ENCODE results near the gene ACY1.
"Not testable (repeated sequence)": the region's sequence is repeated elsewhere in the genome, so short reads cannot be mapped to it uniquely, and the experiment has no call there.

The ACY1 gene

GRCh38 chr3:51986010-51986947, 2.9 kb downstream of the ACY1 start:
- no peak for DNase-seq

- DNase-seq = no peak
These were observed 4.2 kb downstream of the ACY1 start for GRCh38 chr3:51987568-51987967.

DNA sequence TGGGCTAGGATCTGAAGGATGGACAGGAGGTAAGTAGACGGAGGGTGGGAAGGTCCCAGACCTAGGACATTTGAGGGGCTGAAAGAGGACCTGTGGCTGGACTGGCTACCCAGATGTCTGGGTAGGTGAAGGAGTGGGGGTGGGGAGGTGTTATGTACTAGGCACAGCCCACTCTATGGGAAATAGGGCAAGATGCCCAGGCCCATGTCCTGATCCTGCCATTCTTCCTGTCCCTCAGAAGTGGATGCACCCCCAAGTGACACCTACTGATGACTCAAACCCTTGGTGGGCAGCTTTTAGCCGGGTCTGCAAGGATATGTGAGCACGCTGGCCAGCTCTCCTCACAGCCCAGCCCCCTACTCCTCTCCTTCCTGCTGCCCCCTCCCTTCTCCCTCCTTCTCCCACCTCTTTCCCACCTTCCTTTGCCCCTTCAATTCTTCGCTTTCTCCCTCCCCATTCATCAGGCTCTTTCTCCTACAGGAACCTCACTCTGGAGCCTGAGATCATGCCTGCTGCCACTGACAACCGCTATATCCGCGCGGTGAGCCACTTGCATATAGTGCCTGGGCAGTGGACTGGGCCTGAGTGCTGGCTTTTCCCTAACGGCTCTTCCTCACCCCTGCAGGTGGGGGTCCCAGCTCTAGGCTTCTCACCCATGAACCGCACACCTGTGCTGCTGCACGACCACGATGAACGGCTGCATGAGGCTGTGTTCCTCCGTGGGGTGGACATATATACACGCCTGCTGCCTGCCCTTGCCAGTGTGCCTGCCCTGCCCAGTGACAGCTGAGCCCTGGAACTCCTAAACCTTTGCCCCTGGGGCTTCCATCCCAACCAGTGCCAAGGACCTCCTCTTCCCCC, 5.2 kb downstream of the ACY1 start:
- DNase-seq = no peak

- DNase-seq = not testable (repeated sequence)
These were observed 7.2 kb downstream of the ACY1 start for GRCh38 chr3:51990501-51990971.

- DNase-seq = no peak
These were observed 8.8 kb downstream of the ACY1 start for GRCh38 chr3:51992017-51992682.

DNA sequence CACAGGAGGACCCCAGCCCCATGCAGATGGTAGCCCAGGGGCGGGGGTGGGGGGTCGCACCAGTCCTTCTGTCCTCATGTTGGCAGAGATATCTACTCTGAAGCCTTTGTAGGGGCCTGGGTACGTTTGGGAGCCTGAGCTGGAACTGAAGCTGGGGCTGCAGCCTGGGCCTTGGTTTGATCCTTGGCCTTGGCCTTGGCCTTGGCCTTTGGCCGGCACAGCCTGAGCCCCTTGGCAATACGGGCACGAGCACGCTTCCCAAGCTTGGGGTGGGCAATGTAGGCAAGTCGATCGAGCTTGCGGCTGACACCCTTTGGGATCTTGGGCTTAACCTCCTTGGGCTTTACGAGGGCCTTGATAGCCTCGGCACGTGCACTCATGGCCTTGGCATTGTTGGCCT, 10.3 kb downstream of the ACY1 start:
- not testable (repeated sequence) for DNase-seq

DNA sequence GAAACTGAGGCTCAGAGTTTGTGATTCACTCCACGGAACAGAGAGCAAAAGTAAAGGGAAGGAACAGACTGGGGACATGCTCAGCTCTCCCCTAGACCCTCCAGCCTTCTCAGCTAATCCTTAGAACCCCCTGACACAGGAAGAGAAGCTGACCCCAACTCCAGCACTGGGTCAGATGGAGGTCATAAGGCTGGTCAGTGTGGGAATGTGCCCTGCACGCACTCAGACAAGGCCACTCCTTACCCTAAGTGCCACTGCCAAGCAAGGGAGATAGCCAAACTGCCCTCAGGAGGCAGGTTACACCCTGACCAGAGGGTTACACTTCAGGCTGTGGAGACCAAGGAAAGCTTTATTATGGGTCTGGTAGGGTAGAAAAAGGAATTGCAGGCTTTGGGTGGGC, 11.2 kb downstream of the ACY1 start:
- no peak for DNase-seq

DNA sequence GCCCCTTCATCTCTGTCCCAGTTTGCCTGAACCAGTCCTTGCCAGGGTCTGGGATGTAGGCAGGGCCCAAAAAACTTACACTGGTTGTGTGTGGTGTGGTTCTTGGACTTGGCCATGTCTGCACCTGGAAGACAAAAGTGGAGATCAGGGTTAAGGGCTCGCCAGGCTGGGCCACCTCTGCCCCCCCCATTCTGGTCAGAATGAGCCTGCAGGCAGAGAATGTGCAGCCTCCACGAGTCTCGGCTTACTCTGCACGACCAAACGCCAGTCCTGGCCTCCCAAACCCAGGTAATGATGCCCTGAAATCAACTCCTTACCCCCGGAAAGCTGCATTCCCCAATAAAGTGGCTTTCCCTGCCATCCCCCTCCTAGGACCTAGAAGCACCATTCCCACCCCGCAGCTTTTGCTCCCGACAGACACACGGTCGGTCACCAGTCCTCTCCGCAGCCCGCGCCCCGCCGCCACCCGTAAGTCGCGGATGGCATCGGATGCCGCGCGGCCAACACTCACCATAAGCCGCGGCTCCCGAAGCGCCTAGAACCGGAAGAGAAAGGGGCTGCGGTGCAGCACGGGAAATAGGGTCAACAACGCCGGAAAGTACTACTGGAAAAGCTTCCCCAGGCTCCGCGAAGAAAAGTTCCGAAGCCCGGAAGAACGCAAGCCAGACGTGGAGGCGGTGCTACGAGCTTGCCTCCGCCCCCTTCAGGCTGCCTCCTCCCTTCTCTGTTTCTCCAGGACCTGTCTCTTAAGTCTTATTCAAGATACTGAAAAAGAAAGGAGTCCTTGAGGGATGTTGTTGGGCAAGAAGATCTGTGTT, 12.2 kb downstream of the ACY1 start, which contains the start of gene RPL29:
Gene RPL29 (minus strand): TSS at position 550 of the 818 bp plus-strand sequence. CDS start 434 bp downstream, at position 116.
- peak; percentile 95 for DNase-seq

- DNase-seq = no peak
These were observed 13.8 kb downstream of the ACY1 start for GRCh38 chr3:51997172-51997571.

DNA sequence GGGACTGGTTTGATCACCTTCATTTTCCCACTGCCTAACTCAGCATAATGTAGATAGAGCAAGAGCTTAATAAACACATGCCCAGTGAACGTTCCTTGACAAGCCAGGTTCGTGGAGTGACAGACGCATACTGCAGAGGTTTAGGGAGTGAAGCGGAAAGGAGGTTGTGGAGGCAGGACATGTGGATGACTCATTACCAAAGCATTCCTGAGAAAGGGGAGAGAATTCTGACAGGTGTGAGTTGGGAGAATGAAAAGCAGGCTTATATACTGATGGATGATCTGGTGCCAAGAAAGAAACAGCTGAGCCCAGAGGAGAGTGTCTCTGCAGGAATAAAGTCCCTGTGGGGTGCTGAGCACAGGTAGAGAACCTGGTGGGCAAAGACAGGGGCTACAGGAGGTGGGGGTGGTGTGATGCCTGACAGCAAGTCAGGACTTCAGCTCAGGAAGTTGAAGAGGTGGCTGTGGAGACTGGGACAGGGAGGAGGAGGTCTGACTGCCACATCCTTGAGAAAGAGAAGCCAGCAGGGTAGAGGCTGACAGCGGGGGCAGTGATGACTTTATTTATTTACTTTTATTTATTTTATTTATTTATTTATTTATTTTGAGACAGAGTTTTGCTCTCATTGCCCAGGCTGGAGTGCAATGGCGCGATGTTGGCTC, 14.7 kb downstream of the ACY1 start:
- no peak for DNase-seq

DNA sequence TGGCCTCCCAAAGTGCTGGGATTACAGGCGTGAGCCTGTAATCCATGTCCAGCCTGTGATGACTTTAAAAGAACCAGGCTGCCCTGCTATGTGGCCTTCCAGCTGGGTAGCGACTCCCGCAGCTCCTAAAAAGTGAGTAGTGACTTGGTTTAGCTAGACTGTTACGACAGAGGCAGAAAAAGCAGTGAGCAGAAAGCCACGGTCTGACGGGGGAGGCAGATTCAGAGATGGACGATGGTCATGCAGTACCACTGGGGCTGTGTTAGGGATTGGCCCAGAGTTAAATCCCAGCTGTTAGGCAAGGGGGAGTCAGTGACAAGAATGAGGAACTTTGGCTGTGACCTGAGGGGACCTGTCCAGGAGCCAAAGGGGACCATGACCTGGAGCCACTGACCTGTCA, 15.4 kb downstream of the ACY1 start:
- DNase-seq = no peak

DNA sequence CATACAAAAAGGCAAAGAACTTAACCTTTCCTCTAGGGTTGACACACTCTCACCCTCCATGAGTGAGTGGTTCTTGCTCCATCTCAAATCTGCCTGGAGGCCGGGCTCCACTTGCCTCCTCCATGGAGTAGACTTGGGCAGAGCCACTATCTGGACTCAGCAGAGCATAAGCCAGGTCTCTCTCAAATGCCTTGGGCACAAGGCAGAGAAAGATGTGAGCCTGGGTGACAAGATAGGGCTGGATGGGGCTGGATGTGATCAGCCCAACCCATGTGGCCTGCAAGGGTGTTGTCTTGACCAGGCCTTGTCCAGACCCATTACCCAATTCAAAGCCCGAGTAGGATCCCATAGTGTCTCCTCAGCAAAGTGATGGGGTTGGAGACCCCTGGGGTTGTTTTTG, 16.5 kb downstream of the ACY1 start:
- no peak for DNase-seq

DNA sequence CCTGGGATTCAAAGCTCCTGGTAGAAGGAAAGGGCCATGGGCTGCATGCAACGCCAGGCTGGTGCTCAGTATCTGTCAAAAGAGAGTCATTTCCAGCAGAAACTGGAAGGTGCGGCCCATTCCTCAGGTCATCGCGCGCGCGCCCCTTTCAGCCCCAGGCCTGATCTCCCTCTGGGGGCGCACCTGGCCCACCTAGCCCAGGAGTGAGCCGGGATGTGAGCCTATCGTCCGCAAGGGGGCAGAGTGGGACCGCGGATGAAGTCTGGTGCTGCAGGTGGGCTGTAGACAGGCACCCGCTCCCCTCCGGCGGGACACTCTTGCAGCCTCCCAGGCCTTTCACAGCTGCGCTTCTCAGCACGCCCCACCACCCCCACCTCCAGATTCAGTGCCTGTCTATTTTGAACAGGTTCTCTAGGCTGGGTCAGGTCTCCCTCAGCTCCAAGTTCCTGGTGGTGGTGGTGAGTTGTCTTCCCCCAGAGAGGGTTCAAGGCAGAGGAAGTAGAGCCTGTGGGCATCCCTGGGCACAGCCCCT, 18.2 kb downstream of the ACY1 start:
- DNase-seq = peak; percentile 67

- DNase-seq = no peak
These were observed 19.4 kb downstream of the ACY1 start for GRCh38 chr3:52002748-52003147.

DNA sequence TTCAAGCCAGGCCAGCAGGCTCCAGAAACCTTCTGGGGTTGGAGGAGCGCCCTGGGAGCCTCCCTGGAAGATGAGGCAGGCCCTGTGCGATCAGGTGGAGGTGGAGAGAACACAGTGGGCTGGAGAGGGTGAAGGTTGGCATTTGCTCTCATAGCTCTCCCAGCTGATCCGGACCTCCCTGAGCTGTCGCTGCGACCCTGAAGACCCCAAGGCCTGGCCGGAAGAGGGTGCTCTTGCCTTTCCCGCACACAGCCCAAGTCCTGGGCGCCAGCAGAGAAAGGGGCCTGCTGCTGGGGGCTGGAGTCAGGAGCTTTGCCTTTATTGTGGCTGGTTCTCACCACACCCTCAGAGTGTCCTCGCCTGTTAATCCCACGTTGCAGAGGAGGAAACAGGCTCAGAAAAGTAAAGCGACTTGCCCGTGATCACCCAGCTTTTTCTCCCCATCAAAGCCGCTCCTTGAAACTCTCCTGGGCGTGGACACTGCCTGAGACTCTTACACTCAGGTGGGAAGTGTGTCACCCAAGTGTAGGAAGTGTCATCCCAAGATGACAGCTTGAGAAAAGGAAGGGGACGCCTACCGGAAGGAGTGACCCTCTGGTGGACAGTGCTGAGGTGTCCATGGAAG, 20.9 kb downstream of the ACY1 start:
- DNase-seq = peak; percentile 70

DNA sequence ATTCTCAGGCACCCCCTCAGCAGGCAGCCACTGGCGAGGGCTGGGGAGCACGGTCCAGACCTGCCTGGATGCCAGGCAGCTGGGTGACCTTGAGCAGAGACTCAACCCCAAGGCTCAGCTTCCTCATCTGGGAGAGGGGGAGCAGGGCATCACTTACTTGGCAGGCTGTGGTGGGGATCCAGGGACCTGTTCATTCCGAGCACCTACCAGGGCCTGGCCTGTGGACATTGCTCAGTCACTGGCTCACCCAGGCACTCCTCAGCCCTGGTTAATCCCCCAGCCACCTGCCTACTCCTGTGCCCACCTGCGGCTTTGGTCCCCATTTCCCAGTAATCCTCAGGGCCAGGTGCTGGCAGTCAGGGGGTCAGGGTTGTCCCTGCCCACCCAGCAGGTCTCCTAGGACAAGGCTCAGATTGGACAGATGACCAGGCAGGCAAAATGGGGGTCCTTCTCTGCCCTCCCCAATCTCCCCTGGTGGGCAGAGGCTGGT, 21.6 kb downstream of the ACY1 start:
- no peak for DNase-seq

DNA sequence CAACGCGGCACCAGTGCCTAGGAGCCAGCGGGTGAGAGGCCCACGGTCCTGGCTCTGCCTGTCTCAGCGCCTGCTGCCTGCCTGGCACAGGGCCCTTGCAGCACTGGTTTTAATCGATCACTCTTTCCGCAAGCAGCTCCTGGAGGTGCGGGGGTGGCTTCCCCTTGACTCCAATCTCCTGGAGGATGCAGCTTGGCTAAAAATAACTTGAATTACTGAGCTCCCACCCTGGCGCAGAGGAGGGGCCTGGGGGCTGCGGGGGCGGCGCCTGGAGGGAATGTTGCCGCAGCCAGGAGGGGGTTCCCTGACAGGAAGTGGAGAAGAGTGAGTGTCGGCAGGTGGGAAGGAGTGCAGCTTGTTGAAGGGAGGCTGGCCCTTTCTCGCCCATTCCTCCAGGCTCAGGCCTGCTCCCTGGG, 22.2 kb downstream of the ACY1 start:
- DNase-seq = peak; percentile 78

- no peak for DNase-seq
These were observed 22.9 kb downstream of the ACY1 start for GRCh38 chr3:52006017-52006819.

GRCh38 chr3:52006820-52007133, 23.4 kb downstream of the ACY1 start:
- no peak for DNase-seq

GRCh38 chr3:52007291-52007690, 24.0 kb downstream of the ACY1 start:
- no peak for DNase-seq

Data from fibroblast of upper back skin (primary cell).